HPDE6-E6E7 (cell line): ENCODE results near the gene PRIM2.
"Not testable (repeated sequence)": the region's sequence is repeated elsewhere in the genome, so short reads cannot be mapped to it uniquely, and the experiment has no call there.

Source experiments
- DNase-seq: peaks from one replicate; pipeline ENCODE4 v3.0.0; 2011; ENCODE audit warnings: missing footprints; ENCODE audit errors: extremely low spot score

Gene PRIM2

GRCh38 chr6:57610612-57611011 is 293.2 kb downstream of the PRIM2 start:
- DNase-seq: not testable (repeated sequence)

GRCh38 chr6:57618959-57619358 is 301.5 kb downstream of the PRIM2 start:
- DNase-seq: not testable (repeated sequence)

GRCh38 chr6:57631773-57632172 is 314.3 kb downstream of the PRIM2 start:
- DNase-seq: not testable (repeated sequence)

- DNase-seq: not testable (repeated sequence)
These were observed 341.1 kb downstream of the PRIM2 start for GRCh38 chr6:57658526-57658925.

GRCh38 chr6:57659794-57660193 is 342.4 kb downstream of the PRIM2 start:
- not testable (repeated sequence) for DNase-seq

GRCh38 chr6:57660940-57661339 is 343.5 kb downstream of the PRIM2 start:
- not testable (repeated sequence) for DNase-seq

- not testable (repeated sequence) for DNase-seq
These were observed 350.7 kb downstream of the PRIM2 start for GRCh38 chr6:57668108-57668507.

- not testable (repeated sequence) for DNase-seq
These were observed 353.8 kb downstream of the PRIM2 start for GRCh38 chr6:57671237-57671636.

- not testable (repeated sequence) for DNase-seq
These were observed 354.7 kb downstream of the PRIM2 start for GRCh38 chr6:57671937-57672627.

- not testable (repeated sequence) for DNase-seq
These were observed 355.9 kb downstream of the PRIM2 start for GRCh38 chr6:57673281-57673680.

- DNase-seq: not testable (repeated sequence)
These were observed 358.0 kb downstream of the PRIM2 start for GRCh38 chr6:57675386-57675785.

GRCh38 chr6:57696382-57696781 is 379.0 kb downstream of the PRIM2 start:
- not testable (repeated sequence) for DNase-seq
